GM18526 (cell line): Measurements from ENCODE around the gene MYNN.

ENCODE experiments used
- POLR2A ChIP-seq: IDR thresholded peaks from 3 replicates; pipeline ENCODE4 v1.6.1; 2011; ENCODE audit not compliant: insufficient read length; ENCODE audit errors: extremely low read depth

The MYNN gene

DNA sequence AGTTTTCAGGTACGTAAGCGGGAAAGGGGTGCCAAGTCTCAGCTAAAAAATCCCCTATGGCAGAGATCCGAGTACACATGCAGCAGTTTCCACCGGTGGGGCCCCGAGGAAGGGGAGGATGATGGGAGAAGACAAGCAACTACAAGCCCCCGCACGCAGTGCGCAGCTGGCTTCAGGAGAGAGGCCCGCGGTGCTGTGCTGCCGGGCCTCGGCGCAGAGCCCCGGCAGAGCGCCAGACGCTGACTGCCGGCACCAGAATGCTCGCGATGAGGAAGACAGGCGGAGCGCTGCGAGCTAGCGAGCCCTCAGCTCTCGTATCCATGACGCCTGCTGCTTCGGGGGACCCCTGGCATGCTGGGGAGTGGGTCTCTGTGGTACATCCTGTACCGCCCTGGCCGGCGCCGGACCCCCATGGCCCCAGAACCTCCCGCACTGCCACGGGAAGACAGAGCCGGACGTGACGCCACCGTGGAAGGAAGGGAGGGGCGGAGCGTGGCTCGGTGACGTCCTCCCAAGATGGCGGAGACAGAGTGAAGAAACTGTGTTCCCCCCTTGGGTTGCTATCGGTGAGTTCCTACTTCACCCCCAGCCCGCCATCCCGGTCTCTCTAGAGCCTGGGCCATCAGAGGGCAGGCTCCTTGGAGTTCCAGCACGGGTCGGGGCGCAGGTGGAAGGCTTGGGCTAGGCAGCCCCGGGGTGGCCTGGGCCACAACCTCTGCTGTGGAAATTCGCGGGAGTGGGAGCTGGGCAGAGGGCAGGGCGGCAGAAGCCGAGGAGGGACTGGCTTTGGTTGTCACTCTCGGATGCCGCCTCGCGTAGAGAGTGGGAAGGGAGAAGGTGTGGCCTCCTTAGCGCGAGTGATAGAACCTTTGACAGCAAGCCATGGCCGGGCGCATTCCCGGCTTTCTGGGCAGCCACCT, at the start of gene MYNN:
MYNN (plus strand) TSS at position 500 of the 920 bp plus-strand sequence. CDS start 900 bp downstream, outside the sequence.
- peak; percentile 98 for TF ChIP-seq POLR2A

DNA sequence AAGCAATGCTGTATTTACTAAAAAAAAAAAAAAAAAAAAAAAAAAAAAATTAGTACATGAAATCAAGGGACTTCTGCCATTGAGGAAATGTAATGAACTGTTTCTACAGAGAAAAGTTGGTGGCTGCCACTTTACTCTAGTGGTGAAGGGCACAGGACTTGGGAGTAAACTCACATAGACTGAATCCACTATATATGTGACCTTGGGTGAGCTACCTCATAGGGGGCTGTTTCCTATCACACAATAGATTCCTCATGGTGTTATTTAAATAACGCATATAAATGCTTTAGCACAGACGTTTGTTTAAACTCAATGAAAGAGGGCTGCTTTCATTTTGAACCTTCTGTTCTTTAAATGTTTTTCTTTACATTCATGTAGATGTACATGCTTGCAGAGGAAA, 34.1 kb upstream of the MYNN start:
- TF ChIP-seq POLR2A = no peak

DNA sequence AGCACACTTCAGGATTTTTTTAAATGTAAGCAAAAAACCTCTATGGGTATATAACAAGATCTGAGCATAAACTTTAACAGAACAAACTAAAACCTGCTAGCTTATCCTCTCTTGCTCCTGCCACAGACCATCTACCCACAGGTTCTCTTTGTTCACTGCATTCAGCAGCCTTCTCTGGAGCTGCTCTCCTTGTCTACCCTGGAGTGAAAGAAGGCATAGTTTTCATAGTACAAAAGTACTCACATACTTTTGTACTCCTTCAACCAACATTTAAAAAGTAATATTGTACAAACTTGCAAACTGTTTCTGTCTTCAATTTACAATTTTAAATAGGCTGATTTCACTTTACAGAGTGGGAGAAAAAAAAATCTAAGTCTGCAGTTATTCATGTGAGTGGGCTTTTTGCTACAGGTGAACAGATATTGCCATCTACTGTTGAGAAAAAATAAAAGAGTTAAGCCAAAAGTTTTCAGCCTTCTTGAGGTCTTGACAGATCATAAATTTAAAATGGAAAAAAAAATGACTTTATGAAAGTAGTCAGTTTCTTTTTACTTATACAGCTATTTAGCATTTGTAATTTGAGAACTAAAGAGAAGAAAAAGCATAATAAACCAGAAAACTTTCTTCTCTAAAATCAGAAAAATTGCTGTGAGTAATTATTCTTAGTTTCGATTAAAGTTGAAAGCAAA, 28.7 kb upstream of the MYNN start:
- TF ChIP-seq POLR2A = no peak

DNA sequence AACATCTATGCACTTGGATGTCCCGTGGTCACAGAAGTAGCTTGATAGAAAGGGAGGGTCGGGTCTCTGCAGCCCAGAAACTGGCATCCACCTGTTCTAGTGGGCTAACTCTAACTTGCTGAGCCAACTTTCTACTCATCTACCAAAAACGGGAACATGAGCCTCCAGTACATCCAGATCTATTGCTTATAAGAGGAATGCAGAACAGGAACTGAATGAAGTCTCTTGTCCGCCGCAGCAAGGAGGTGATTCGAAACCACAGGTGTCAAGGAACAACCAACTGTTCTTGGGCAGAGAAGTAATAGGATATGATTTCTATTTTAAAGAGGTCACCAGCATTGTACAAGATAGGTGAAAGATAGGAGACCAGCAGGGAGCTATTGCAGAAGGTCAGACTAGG, 26.3 kb upstream of the MYNN start:
- no peak for TF ChIP-seq POLR2A

DNA sequence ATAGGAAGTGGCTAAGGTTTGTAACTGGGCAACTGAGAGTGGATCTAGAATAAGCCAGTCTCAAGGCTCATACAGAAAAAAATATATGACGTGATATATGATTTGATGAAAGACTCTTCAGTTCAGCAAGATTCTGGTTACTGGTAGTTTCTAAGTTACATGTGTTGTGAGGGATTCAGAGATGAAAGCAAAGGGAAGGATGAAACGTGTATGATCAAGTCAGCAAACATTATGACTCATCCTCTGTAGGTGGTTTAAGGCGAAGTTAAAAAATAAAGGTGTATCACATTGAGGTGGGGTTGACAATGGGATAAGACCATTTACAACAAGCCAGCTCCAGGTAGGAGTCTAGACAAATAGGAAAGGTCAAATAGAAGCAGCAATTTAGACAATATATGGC, 24.5 kb upstream of the MYNN start:
- no peak for TF ChIP-seq POLR2A

DNA sequence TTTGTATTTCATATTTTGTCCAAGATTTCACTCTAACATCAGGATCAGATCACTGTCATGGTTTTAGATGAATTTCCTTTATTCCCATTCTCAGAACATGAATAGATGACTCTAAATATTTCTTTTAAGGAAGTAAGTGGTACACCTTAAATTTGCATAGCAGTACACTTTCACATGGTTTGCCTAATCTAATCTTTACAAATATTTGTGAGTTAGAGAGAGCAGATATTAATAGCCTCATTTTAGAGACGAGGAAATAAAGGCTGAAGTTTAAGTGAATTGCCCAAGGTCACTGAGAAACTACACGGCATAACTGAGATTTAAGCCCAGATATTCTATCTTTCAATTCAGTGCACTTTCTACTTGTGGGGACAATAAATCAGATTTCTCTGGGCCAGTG, 22.5 kb upstream of the MYNN start:
- TF ChIP-seq POLR2A = no peak

DNA sequence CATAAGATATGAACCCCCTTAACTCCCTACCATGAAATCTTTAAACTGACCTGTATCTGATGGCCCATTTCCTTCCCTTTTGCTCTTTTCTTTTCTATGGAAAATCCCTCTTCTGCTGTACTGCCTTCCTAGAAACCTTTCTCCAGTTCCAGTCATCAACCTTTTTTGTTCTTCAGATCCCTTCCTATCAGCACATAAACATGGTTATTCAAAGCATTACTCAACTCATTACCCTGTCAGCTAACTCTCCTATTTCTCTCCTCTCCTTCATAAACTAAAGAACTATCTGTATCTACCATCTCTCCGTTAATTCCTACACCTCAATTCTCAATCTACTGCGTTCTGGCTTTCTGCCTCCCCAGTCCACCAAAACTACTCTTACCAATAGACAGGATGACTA, 21.3 kb upstream of the MYNN start:
- no peak for TF ChIP-seq POLR2A

DNA sequence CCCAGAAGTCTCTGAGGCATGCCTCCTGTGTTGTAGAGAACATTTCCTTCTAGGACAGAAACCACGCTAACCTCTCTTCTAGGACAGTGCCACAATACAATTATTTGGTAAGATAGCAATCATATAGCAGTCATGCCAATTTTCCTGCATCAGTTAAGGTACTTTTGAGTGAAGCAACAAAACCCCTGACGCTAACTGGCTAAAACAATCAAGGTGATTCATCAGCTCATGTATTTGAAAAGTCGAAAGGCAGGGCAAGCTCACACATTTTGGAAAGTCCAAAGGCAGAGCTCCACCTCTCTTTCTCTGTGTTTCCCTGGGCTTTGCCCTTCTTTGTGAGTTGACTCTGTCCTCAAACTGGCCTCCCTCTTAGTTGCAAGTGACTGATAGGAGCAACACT, 18.5 kb upstream of the MYNN start:
- TF ChIP-seq POLR2A = no peak

DNA sequence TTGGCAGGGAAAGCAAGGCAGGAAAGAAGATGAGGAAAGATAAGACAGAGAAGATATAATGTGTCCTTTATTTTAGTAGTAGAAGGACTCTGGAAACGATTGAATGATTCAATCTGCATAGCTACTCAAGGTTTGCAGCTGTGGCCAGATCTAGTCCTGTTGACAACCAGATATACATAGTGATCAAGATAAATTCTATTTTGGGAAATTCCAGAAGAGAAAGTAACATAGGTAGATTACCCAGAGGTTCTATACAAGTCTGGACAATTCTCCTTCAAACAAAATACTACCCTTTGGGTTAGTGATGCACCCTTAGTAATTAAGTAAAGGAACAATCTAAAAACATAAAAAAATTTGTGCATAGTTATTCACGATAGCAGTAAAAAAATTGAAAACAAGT, 17.7 kb upstream of the MYNN start:
- no peak for TF ChIP-seq POLR2A

DNA sequence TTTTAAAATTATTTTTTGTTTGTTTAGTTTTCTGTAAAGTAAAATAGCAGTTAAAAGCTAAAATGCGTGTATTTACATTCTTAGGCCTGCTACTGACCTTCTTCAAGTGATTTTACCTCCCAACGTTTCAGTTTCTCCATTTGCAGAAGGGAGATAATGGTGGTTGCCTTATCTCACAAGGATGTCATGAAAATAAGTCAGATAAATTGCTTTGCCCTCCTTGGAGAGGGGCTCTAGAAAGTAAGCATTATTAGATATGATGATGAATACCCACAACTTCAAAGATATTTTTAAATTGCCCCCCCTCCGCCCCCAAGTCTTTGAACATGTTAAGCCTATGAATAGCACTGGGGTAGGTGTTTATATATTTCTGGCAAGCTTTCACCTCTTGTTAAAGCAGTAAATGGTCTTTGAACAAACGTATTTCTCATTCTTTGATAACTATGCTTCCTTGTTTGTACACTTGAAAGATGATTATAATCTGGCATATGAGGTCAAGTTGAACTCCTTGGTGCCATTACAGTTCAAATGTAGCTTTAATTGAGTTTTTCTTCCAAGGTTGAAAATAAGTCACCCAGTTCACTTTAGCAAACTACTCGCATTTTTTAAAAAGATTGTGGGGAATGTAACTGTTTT, 14.7 kb upstream of the MYNN start:
- no peak for TF ChIP-seq POLR2A

DNA sequence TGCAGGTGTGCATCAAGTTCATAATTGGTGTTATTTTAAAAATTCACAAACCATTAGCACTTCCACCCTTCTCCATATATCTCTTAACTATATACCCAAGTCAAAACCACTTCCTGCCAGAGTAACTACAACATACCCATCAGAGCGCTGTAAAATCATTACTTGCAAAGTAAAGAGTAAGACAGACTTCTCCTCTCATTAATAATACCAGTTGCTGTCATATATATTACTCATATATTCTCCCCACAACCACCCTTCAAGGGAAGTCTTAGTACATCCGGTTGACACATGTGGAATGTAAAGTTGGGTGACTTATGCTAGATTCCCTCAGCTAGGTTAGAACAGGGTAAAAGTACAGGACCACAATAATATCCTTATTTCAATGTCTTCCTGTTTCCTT, 13.9 kb upstream of the MYNN start:
- no peak for TF ChIP-seq POLR2A

DNA sequence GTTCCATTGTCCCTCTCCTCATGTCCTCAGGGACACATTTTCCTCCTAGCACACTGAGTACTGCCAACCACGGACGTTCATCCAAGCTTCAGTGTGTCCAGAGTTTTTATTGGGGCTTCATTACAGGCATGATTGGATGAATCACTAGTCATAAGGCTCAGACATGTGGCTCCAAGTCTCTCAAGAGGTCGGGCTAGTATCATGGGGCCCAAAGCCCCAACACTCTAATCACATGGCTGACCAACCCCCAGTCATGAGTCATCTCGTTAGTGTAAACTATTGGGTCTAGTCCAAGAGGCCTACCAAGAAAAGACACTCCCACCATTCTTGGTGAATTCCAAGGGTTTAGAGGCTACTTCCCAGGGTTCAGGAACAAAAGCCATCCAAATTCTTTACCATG, 12.7 kb upstream of the MYNN start:
- no peak for TF ChIP-seq POLR2A

DNA sequence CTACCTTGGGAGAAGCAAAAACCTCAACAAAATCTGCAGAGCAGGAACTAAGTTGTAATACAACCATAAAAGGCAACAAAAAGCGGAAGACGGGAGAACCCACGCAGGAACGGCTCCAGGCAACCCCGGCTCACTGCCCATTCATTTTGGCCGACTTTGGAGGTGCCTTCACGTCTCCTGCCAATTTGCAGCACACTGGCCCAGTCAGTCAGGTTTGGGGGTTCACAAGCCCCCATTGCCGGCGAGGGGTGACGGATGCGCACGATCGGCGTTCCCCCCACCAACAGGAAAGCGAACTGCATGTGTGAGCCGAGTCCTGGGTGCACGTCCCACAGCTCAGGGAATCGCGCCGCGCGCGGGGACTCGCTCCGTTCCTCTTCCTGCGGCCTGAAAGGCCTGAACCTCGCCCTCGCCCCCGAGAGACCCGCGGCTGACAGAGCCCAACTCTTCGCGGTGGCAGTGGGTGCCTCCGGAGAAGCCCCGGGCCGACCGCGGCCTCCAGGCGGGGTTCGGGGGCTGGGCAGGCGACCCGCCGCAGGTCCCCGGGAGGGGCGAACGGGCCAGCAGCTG, 8.8 kb upstream of the MYNN start:
- TF ChIP-seq POLR2A = peak; percentile 56

DNA sequence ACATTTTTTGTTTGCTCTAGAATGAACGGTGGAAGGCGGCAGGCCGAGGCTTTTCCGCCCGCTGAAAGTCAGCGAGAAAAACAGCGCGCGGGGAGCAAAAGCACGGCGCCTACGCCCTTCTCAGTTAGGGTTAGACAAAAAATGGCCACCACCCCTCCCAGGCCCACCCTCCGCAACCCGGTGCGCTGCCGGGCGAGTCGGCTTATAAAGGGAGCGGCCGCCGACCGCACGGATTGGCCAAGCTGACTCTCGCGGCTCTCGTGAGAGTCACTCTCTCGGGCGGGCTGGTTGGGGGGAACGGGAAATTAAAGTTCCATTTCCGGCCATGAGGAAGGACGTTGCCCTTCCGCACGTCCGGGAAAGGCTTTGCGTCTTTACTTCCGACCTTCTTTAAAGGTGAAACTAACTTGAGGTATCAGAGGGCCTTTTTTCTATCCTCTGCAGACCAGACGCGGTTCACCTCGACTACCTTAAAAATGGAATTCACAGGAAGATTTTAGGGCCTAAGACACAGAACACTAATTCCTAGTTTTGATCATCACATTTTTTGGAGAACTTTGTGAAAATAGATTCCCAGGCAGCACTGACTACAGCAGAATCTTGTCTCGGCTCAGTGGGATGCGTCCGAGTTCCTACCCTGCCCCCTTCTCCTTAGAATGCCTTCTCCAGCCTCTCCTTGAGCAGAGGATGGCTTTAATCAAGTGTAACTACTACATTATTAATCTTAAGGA, 8.1 kb upstream of the MYNN start, which contains the start of gene TERC:
TERC (minus strand) TSS at position 179 of the 731 bp plus-strand sequence.
- peak; percentile 91 for TF ChIP-seq POLR2A
